CD4-positive, alpha-beta memory T cell (primary cell): Measurements from ENCODE around the gene CFAP97D2. TPM values are rescaled to one million over a fixed set of nuclear protein-coding genes. Genes with fewer than 3 reads are reported as not detected.
A peak's percentile ranks its signal among the peaks of the same experiment; 100 is the strongest.

Experiments used
- CTCF ChIA-PET: fragments of 350-600 bp; sonication (Branson Sonifier 250); formaldehyde crosslinking; loops from one replicate; lab custom pipeline; 2021; ENCODE audit warnings: inconsistent platforms; ENCODE audit not compliant: partially characterized antibody; lab: Charles Lee
- POLR2A ChIA-PET: fragments of 350-600 bp; sonication (Branson Sonifier 250); formaldehyde crosslinking; loops from one replicate; lab custom pipeline; 2021; ENCODE audit not compliant: partially characterized antibody; lab: Charles Lee
- DNase-seq, 5 donors: peaks; one replicate each; pipeline versions ENCODE4 v3.0.0 to v3.0.0-alpha.2; 2020 to 2022; ENCODE audit warnings: mixed read lengths in 1 of 5
- H3K27ac ChIP-seq: one replicate; pipeline ENCODE4 v1.7.0; 2013; ENCODE audit warnings: low read depth, low read length
- H3K27me3 ChIP-seq: 2 replicates; pipeline ENCODE4 v1.7.0; 2013; ENCODE audit warnings: mild to moderate bottlenecking, low read length, moderate library complexity; ENCODE audit not compliant: insufficient read depth
- H3K36me3 ChIP-seq: 2 replicates; pipeline ENCODE4 v1.7.0; 2013; ENCODE audit warnings: mild to moderate bottlenecking, low read length, moderate library complexity; ENCODE audit not compliant: insufficient read depth
- H3K4me1 ChIP-seq: 2 replicates; pipeline ENCODE4 v1.7.0; 2013; ENCODE audit warnings: mild to moderate bottlenecking, low read length, moderate library complexity; ENCODE audit not compliant: insufficient read depth
- H3K4me3 ChIP-seq, 2 donors: one replicate each; pipeline ENCODE4 v1.7.0; 2013; ENCODE audit warnings: low read length in 2 of 2, mild to moderate bottlenecking in 1 of 2
- H3K9me3 ChIP-seq, 2 donors: one replicate each; pipeline ENCODE4 v1.7.0; 2013; ENCODE audit warnings: low read length in 2 of 2, control low read depth in 1 of 2; ENCODE audit not compliant: control insufficient read depth in 1 of 2
- H3K27ac Mint-ChIP-seq, 7 donors: one replicate each; pipeline ENCODE4 v1.8.0; 2020 to 2021; ENCODE audit warnings: mixed read lengths in 7 of 7, mild to moderate bottlenecking in 6 of 7, inconsistent platforms in 3 of 7, moderate library complexity in 3 of 7
- H3K27me3 Mint-ChIP-seq, 2 donors: one replicate each; pipeline ENCODE4 v1.8.0; 2020 to 2021; ENCODE audit warnings: mixed read lengths in 2 of 2
- H3K36me3 Mint-ChIP-seq, 2 donors: one replicate each; pipeline ENCODE4 v1.8.0; 2020 to 2021; ENCODE audit warnings: mixed read lengths in 2 of 2, inconsistent platforms in 1 of 2, mild to moderate bottlenecking in 1 of 2
- H3K4me1 Mint-ChIP-seq, 4 donors: one replicate each; pipeline ENCODE4 v1.8.0; 2020 to 2021; ENCODE audit warnings: mixed read lengths in 4 of 4, mild to moderate bottlenecking in 1 of 4
- H3K4me3 Mint-ChIP-seq, 8 donors: one replicate each; pipeline ENCODE4 v1.8.0; 2020 to 2021; ENCODE audit warnings: mixed read lengths in 8 of 8, mild to moderate bottlenecking in 7 of 8, moderate library complexity in 6 of 8, inconsistent platforms in 3 of 8
- H3K9me3 Mint-ChIP-seq, 8 donors: one replicate each; pipeline ENCODE4 v1.8.0; 2020 to 2021; ENCODE audit warnings: mixed read lengths in 8 of 8, mild to moderate bottlenecking in 5 of 8, inconsistent platforms in 3 of 8, moderate library complexity in 1 of 8
- intact Hi-C: fragments of 100-400 bp; cut with micrococcal nuclease; formaldehyde crosslinking; loops from one replicate; pipeline ENCODE4 v1.15.1; 2023
- microRNA-seq: library from miRNA; unstranded; fragments of <30 nt; microRNA quantifications from one replicate; pipeline ENCODE4 v1.2.0, GENCODE V29; 2021; ENCODE audit warnings: borderline replicate concordance, borderline number of aligned reads, borderline microRNAs expressed, mixed read lengths
- polyA plus RNA-seq, 2 donors: library from polyadenylated mRNA; unstranded; fragments of 300-500 nt; fragmentation: Illumina TruSeq; gene quantifications; one replicate each; pipeline ENCODE4 v1.2.3, GENCODE V29; 2021
- total RNA-seq, 2 experiments: library from RNA; stranded (reverse); gene quantifications; one replicate each; pipeline ENCODE4 v1.2.3, GENCODE V29; 2021

CFAP97D2 gene
- total and polyA plus RNA-seq, 4 experiments from 2014 or later: not detected

- peaks cover 19 to 46% (median 31%) of the 10 kb centered on the region in 4 donors for H3K4me1 Mint-ChIP-seq
- Histone ChIP-seq H3K9me3 (no peaks in the 10 kb centered on the region), H3K4me1 (peaks cover 33% of the 10 kb centered on the region), H3K36me3 (peaks cover 25% of the 10 kb centered on the region), H3K27me3 (no peaks in the 10 kb centered on the region), H3K4me3 (peak overlapping the region in 1 of 2 donors; percentile 30), H3K27ac (peak overlapping the region; percentile 5)
- ChIA-PET CTCF (no interaction called here), POLR2A (interaction anchor here (1.0 to 3.0 kb wide), 3 partner anchors 12 to 47 kb away, joined by 3 to 27 read pairs (median 5); partner anchors contain the start of gene UPF3A)
- peak overlapping the region; percentile 60 to 89 (median 76) for H3K27ac Mint-ChIP-seq
- intact Hi-C loops: no loop called here
- H3K9me3 Mint-ChIP-seq: no peaks in the 10 kb centered on the region
- no peaks in the 10 kb centered on the region for H3K27me3 Mint-ChIP-seq
- H3K36me3 Mint-ChIP-seq: peaks cover 67 to 69% of the 10 kb centered on the region in 2 donors
- H3K4me3 Mint-ChIP-seq: peak overlapping the region; percentile 51 to 83 (median 72)
- peak; percentile 21 to 51 (median 35) for DNase-seq
These were observed 89.6 kb downstream of the CFAP97D2 start for GRCh38 chr13:114268344-114269280.

GRCh38 chr13:114269281-114269770 is 90.3 kb downstream of the CFAP97D2 start:
- intact Hi-C loops: no loop called here
- no peaks in the 10 kb centered on the region for H3K9me3 ChIP-seq
- no peak for DNase-seq
- ChIA-PET CTCF (no interaction called here), POLR2A (interaction anchor here (1.4 to 3.0 kb wide), 2 partner anchors 11 to 46 kb away, joined by 5 to 27 read pairs; partner anchors contain the start of gene UPF3A)
- H3K4me3 Mint-ChIP-seq: peak overlapping the region in 4 of 8 donors; percentile 36 to 52 (median 43)
- no peaks in the 10 kb centered on the region for H3K9me3 Mint-ChIP-seq
- H3K27me3 ChIP-seq: no peaks in the 10 kb centered on the region
- H3K27me3 Mint-ChIP-seq: no peaks in the 10 kb centered on the region
- H3K4me1 ChIP-seq: peaks cover 27% of the 10 kb centered on the region
- no peak overlapping the region for H3K27ac ChIP-seq
- peaks cover 25% of the 10 kb centered on the region for H3K36me3 ChIP-seq
- H3K4me1 Mint-ChIP-seq: peaks cover 16 to 42% (median 28%) of the 10 kb centered on the region in 4 donors
- H3K4me3 ChIP-seq: no peak overlapping the region
- H3K36me3 Mint-ChIP-seq: peaks cover 65 to 68% of the 10 kb centered on the region in 2 donors
- H3K27ac Mint-ChIP-seq: peak overlapping the region; percentile 9 to 89 (median 69)

Small RNA genes lying within 50 kb of the gene (microRNA-seq; reads per million reads assigned to microRNA genes)
- gene MIR548AR: not detected

Other genes with a start within 250 kb of the CFAP97D2 start
- gene C13orf46, start 205.2 kb upstream of the CFAP97D2 start, total RNA-seq: 10 to 100 TPM; 13.9 to 14.2 TPM
- 1 to 10 TPM in 1 of 2 donors, not detected in 1; 1.5 TPM for gene C13orf46, start 205.2 kb upstream of the CFAP97D2 start, polyA plus RNA-seq
- 100 to 1,000 TPM; 171 to 174 TPM for gene RASA3, start 46.6 kb upstream of the CFAP97D2 start, total RNA-seq
- gene RASA3, start 46.6 kb upstream of the CFAP97D2 start, polyA plus RNA-seq: 100 to 1,000 TPM in 1 of 2 donors, 10 to 100 TPM in 1; 65.5 to 141 TPM
- gene CDC16, start 55.6 kb downstream of the CFAP97D2 start, total RNA-seq: 10 to 100 TPM; 86.0 to 87.9 TPM
- gene CDC16, start 55.6 kb downstream of the CFAP97D2 start, polyA plus RNA-seq: 10 to 100 TPM; 12.9 to 21.5 TPM
- 10 to 100 TPM; 85.9 to 91.2 TPM for gene UPF3A, start 102.3 kb downstream of the CFAP97D2 start, total RNA-seq
- 10 to 100 TPM; 11.2 to 34.5 TPM for gene UPF3A, start 102.3 kb downstream of the CFAP97D2 start, polyA plus RNA-seq
- gene CHAMP1, start 135.2 kb downstream of the CFAP97D2 start, total RNA-seq: 10 to 100 TPM; 24.0 to 25.1 TPM
- gene CHAMP1, start 135.2 kb downstream of the CFAP97D2 start, polyA plus RNA-seq: 1 to 10 TPM; 5.4 to 8.6 TPM